ENCODE data around the gene GRK5.

GRCh38 chr10:119451300-119451896 lies 244.0 kb downstream of the GRK5 start:
- TF ChIP-seq CTCF (conservative IDR thresholded peaks at IDR 0.05; ENCODE audit: low read depth, low read length): no peak
- TF ChIP-seq EZH2phosphoT487 (IDR thresholded peaks at IDR 0.05; ENCODE audit: borderline replicate concordance, low read length): no peak
